IPS DF 4.7 (cell line): ENCODE results near the gene NWD2.
"Not testable (repeated sequence)": the region's sequence is repeated elsewhere in the genome, so short reads cannot be mapped to it uniquely, and the experiment has no call there.

ENCODE experiments used
- DNase-seq: peaks from one replicate; pipeline ENCODE4 v3.0.0-alpha.2; 2013; ENCODE audit warnings: low spot score; ENCODE audit errors: extremely low read depth

The NWD2 gene

GRCh38 chr4:37393889-37394288 is 149.3 kb downstream of the NWD2 start:
- DNase-seq = no peak

DNA sequence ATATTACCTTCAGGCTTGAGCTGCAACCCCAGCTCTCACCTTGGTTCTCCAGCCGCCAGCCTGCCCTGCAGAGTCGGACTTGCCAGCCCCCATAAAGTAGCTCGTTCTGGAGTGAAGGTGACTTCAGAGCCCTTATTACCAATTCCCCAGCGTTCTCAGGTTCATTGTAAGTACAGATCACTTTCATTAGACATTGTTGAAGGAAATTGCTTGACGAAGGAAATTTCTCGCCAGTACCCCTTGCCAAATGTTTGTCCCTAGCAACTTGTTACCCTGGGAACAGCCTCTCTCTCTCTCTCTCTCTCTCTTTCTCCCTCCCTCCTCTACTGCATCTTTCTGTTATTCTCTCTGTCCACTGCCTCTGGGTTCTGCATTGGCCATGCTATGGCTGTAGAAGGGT is 153.0 kb downstream of the NWD2 start:
- no peak for DNase-seq

DNA sequence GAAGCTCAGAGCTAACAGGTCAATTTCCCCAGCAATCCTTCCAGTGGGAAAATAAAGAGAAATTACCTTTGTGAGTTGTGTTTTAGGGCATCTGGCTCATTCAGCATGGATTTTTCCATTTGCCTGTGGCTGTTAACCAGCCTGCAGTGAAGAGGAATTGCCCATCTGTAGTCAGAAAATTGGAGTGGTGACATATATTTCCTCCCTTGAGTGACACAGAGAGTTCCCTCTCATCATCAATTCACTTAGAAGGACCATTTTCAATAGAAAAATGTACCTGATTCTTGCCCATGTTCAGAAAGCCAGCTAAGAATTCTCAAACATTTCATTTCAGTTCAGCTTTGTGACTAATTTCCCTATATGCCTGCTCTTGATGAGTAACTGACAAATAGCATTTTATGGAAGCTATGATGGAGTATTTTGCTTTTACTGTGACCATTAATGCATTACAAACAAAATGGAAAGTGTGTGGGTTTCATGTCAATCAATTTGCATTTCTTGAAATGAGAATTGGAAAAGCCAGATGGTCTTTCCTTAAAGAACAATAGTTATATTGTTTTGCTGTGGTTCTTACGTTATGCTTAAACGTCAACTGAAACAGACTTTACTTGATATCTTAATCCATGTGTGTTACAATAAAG is 155.8 kb downstream of the NWD2 start:
- no peak for DNase-seq

GRCh38 chr4:37407938-37408826 is 163.6 kb downstream of the NWD2 start:
- not testable (repeated sequence) for DNase-seq

DNA sequence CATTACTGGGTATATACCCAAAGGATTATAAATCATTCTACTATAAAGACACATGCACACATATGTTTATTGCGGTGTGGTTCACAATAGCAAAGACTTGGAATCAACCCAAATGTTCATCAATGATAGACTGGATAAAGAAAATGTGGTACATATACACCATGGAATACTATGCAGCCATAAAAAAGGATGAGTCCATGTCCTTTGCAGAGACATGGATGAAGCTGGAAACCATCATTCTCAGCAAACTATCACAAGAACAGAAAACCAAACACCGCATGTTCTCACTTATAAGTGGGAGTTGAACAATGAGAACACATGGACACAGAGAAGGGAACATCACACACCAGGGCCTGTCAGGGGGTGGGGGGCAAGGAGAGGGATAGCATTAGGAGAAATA is 169.1 kb downstream of the NWD2 start:
- not testable (repeated sequence) for DNase-seq

DNA sequence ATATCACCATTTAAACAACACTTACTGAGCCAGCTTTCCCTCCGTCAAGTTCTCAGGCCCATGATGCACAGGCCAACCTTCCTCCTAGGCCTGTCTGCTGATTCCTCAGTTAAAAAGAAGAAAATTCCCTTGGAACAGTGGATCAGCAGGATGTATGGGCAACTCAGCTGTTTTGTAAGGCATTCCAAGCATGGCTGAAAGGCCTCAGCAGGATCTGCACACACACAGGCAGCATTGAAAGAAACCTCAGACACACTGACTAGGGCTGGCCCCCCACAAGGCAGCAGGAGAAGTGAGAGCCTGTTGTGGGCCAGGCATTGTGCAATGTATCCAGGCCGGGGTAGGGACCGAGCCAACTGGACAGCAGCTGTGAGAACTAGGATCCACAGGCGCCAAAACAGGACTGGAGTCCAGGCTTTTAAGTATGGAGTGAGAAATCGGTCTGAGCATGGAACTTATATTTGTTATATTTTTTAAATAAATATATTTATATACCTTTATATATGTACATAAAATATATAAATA is 171.4 kb downstream of the NWD2 start:
- DNase-seq = no peak

DNA sequence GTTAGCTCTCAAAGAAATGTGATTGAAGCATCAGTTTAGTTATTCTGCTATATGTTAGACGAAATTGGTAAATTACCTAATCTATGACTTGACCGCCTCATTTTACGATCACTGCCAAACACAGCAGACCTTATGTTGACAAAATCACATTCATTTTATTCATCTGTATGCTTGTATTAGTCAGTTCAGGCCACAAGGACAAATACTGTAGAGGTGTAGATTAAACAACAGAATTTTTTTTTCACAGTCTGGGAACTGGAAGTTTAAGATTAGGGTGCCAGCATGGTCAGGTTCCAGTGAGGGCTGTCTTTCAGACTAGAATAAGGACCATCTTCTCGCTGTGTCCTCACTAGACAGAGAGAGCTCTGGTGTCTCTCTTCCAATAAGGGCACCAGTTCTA is 177.1 kb downstream of the NWD2 start:
- DNase-seq = no peak

- DNase-seq = no peak
These were observed 177.6 kb downstream of the NWD2 start for GRCh38 chr4:37422102-37422501.

GRCh38 chr4:37422638-37423037 is 178.1 kb downstream of the NWD2 start:
- DNase-seq = no peak

DNA sequence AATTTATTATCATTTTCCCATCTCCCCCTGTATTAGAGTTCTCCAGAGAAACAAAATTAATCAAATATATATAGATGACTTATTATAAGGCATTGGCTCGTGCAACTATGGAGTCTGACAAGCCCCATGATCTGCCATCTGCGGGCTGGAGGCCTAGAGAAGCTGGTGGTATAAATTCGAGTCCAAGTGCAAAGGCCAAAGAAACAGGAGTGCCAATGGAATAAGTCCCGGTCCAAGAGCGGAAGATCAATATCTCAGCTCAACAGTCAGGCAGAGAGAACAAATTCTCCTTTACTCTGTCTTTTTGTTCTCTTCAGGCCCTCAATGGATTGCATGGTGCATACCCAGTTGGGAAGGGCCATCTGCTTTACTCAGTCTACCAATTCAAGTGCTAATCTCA is 178.8 kb downstream of the NWD2 start:
- DNase-seq = no peak

DNA sequence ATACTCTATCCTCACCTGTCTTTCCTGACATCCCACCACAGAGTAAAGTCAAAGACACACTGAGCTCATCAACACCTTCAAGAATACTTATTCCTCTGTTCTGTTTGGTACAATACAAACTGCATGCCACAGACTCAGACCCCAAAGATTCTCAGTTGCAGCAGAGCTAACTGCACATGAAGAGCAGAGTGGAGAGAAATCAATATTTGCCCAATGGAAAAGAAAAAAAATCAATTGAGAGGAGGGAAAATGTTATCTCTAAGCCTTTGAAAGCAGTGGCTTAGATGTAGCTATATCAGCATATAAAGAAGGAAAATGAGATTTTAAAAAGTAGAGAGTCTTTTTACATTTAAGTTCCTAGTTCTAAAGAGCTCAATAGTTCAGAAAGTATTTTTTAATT is 180.2 kb downstream of the NWD2 start:
- DNase-seq = no peak

GRCh38 chr4:37425857-37426256 is 181.3 kb downstream of the NWD2 start:
- no peak for DNase-seq

DNA sequence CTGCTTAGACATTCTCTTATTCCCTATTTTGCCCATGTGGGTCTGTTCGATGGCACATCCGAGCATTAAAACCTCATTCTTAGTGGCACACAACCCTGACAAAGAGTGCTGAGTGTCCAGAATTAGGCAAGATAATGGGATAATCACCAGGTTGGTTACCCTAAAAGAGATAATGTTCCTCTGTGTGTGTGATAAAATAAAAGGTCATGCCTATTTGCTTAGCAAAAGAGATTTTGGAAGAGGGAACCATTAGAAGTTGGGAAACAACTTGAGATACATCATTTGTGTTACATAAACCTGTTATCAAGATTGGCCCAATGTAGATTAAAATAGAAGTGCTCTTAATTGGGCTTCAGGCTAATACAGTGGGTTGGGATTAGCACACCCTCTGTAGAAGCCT is 182.7 kb downstream of the NWD2 start:
- no peak for DNase-seq

- DNase-seq = no peak
These were observed 185.4 kb downstream of the NWD2 start for GRCh38 chr4:37429906-37430305.

GRCh38 chr4:37430718-37431416 is 186.3 kb downstream of the NWD2 start:
- DNase-seq = no peak

- no peak for DNase-seq
These were observed 186.8 kb downstream of the NWD2 start for GRCh38 chr4:37431417-37431743.

DNA sequence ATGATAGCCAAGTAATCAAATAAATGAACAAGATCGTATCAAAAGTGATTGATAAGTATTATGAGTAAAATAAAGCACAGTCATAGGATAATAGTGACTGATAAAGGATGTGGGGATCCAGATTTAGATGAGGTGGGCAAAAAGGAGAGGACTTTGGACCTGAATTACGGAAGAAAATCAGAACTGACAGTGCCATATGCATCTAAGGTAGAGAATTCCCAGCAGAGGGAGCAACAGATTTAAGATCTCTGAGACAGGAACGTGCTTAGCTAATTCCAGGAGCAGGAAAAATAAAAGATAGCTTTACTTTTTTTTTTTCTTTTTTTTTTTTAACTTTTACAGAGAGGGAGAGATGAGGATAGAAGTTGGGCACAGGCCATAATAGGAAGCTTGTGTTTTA is 189.9 kb downstream of the NWD2 start:
- no peak for DNase-seq

DNA sequence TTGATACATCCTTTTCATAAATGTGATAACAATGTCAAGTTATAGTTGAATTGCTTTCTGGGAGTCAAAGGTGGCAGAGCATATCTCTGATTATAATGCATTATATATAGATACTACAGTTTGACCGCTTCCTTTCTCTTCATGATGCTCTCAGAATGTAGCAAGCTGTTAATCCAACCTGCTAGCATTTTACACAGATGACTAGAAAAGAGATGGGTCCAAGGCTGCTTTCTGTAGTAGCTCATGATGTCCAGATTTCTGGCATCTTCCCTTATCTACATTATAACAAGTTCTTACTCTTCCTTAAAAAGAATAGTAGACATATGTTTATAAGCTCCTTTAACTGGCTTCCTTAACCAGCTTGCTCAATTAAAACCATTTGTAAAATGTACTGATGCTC is 192.0 kb downstream of the NWD2 start:
- DNase-seq = no peak

DNA sequence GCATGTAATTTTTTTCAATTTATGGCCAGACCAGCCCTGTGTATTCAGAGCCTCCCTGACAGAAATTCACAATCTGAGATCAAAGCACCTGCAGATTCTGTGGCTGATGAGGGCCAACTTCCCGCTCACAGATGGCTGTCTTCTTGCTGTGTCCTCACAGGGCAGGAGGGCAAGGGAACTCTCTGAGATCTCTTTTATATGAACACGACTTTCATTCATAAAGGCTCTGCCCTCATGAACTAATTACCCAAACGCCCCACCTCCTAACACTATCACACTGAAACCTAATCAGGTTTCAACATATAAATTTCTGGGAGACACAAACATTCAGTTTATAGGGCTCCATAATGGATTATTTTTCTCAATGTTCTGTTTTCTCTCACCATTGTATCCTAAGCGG is 192.6 kb downstream of the NWD2 start:
- DNase-seq = no peak

DNA sequence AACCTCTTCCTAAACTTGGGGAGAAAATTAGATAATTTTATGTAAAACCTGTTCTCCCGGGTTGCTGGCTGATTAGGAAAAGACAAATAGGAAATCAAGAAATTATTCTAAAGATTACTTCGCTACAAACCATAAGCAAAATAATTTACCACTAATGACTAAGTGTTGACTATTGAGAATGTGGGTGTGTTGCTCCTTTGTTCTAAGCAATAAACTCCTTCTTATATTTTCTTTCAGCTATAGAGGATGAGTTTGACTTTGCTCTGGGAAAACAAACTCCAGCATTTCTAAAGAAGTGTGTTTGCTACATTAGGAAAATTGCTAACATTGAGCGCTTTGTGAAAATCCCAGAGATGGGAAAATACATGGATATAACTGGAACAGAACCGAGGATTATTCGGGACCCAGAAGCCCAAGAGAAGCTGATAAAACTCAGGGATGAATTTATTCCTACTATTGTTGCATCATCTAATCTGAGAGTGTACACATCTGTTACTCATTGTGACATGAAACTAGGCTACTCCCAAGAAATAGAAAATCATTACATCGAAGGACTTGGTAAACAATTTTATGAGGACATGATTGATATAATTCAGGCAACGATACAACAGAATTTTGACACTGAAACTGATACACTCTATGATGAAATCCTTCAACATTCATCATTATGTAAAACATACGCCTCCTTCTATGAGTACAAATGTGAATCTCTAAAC is 194.2 kb downstream of the NWD2 start:
- DNase-seq = no peak

DNA sequence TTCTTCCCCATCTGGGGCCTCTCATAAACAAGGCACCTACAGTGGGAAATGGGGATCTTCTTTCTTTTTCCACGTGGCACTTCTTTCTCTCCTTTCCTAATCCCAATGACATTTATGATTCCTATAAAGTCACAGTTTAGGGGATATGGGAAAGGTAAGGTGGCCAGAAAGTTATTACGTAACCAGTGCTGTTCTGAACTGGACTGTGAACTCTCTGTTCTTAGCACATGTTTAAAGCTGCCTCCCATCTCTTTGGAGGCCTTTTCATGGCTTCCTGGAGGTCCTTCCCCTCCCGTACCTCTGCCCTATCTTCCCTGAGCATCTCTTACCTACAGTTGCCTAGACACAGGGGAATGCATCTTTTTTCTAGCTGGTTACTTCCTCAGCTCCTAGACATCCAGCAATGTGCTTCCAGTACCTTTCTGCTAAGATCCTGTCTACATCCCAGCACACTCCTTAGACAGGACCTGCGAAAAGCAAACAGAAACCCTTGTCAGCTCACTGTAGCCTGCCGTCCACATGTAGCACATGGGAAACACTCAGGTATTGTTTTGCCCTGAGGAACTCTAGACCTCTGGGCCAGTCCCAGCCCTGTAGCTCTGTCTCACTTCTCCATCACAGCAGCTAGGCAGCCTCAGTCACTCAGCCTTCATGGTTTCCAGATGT is 195.4 kb downstream of the NWD2 start:
- DNase-seq = no peak
